HEK293 (cell line): ENCODE data around the gene DDX54.

Experiments used
- CTCF ChIA-PET: fragments of 350-600 bp; formaldehyde crosslinking; extraction: SDS; loops from one replicate; lab custom pipeline; 2021; ENCODE audit warnings: antibody characterized with exemption; lab: Yijun Ruan, JAX
- POLR2A ChIA-PET: fragments of 300-600 bp; formaldehyde crosslinking; extraction: SDS; loops from one replicate; lab custom pipeline; 2020; ENCODE audit warnings: antibody characterized with exemption, inconsistent platforms; lab: Yijun Ruan, JAX
- H3K27ac ChIP-seq: fragments of 200-500 bp; sonication (Bioruptor generic); 2 replicates; pipeline ENCODE4 v1.5.1; 2014; ENCODE audit warnings: low read depth, low read length, control low read depth, inconsistent platforms; ENCODE audit errors: extremely low read depth
- H3K36me3 ChIP-seq, 2 experiments: fragments of 200-500 bp in 1 of 2; sonication (Bioruptor generic) in 1 of 2; 1 replicate in 1 of 2; 2 replicates in 1 of 2; pipeline ENCODE4 v1.5.1; 2014 to 2017; ENCODE audit warnings: inconsistent platforms in 2 of 2, low read length in 2 of 2; ENCODE audit not compliant: control insufficient read depth in 2 of 2, insufficient read depth in 1 of 2
- H3K4me1 ChIP-seq: fragments of 200-500 bp; sonication (Bioruptor generic); 2 replicates; pipeline ENCODE4 v1.5.1; 2014; ENCODE audit warnings: mild to moderate bottlenecking, low read length, inconsistent platforms; ENCODE audit not compliant: control insufficient read depth, insufficient read depth
- H3K4me3 ChIP-seq: 2 replicates; pipeline ENCODE4 v1.5.1; 2011; ENCODE audit warnings: low read depth, mild to moderate bottlenecking, control low read depth, low read length, moderate library complexity
- H3K9me3 ChIP-seq: fragments of 200-500 bp; sonication (Bioruptor generic); 2 replicates; pipeline ENCODE4 v1.5.1; 2014; ENCODE audit warnings: low read depth, low read length, inconsistent platforms; ENCODE audit not compliant: control insufficient read depth, insufficient read depth
- BCL6B ChIP-seq: fragments of 450-650 bp; formaldehyde crosslinking; IDR thresholded peaks from 2 replicates; pipeline ENCODE4 v1.5.1; 2017; ENCODE audit warnings: missing biosample characterization, missing genetic modification characterization
- EGR2 ChIP-seq: fragments of 450-650 bp; formaldehyde crosslinking; IDR thresholded peaks from 2 replicates; pipeline ENCODE4 v1.5.1; 2016; ENCODE audit warnings: low read depth, missing biosample characterization, missing genetic modification characterization
- KLF10 ChIP-seq: fragments of 450-650 bp; IDR thresholded peaks from 2 replicates; pipeline ENCODE4 v1.5.1; 2018; ENCODE audit warnings: missing biosample characterization, mild to moderate bottlenecking, missing genetic modification characterization
- KLF9 ChIP-seq: fragments of 450-650 bp; formaldehyde crosslinking; IDR thresholded peaks from 2 replicates; pipeline ENCODE4 v1.5.1; 2016; ENCODE audit warnings: missing biosample characterization, missing genetic modification characterization, low read depth
- MYNN ChIP-seq: fragments of 450-650 bp; formaldehyde crosslinking; IDR thresholded peaks from 2 replicates; pipeline ENCODE4 v1.5.1; 2016; ENCODE audit warnings: missing biosample characterization, missing genetic modification characterization, borderline replicate concordance
- MZF1 ChIP-seq: fragments of 450-650 bp; formaldehyde crosslinking; IDR thresholded peaks from 2 replicates; pipeline ENCODE4 v1.5.1; 2017; ENCODE audit warnings: missing biosample characterization, missing genetic modification characterization, borderline replicate concordance
- OSR2 ChIP-seq: fragments of 450-650 bp; formaldehyde crosslinking; IDR thresholded peaks from 2 replicates; pipeline ENCODE4 v1.5.1; 2016; ENCODE audit warnings: missing biosample characterization, missing genetic modification characterization
- OVOL3 ChIP-seq: fragments of 450-650 bp; formaldehyde crosslinking; IDR thresholded peaks from 2 replicates; pipeline ENCODE4 v1.5.1; 2016; ENCODE audit warnings: missing biosample characterization, missing genetic modification characterization
- SP2 ChIP-seq: fragments of 450-650 bp; formaldehyde crosslinking; IDR thresholded peaks from 2 replicates; pipeline ENCODE4 v1.5.1; 2016; ENCODE audit warnings: missing biosample characterization, missing genetic modification characterization
- SP3 ChIP-seq: fragments of 450-650 bp; formaldehyde crosslinking; IDR thresholded peaks from 2 replicates; pipeline ENCODE4 v1.5.1; 2016; ENCODE audit warnings: missing biosample characterization, missing genetic modification characterization
- ZFHX2 ChIP-seq: fragments of 450-650 bp; formaldehyde crosslinking; conservative IDR thresholded peaks from 2 replicates; pipeline ENCODE4 v1.5.1; 2016; ENCODE audit warnings: missing biosample characterization, missing genetic modification characterization
- ZFP3 ChIP-seq: fragments of 450-650 bp; formaldehyde crosslinking; IDR thresholded peaks from 2 replicates; pipeline ENCODE4 v1.5.1; 2016; ENCODE audit warnings: low read depth, missing biosample characterization, missing genetic modification characterization
- ZFP69B ChIP-seq: fragments of 450-650 bp; formaldehyde crosslinking; IDR thresholded peaks from 2 replicates; pipeline ENCODE4 v1.5.1; 2016; ENCODE audit warnings: missing biosample characterization, missing genetic modification characterization
- ZNF211 ChIP-seq: fragments of 450-650 bp; formaldehyde crosslinking; IDR thresholded peaks from 2 replicates; pipeline ENCODE4 v1.5.1; 2016; ENCODE audit warnings: low read depth, missing biosample characterization, missing genetic modification characterization
- ZNF354C ChIP-seq: fragments of 450-650 bp; formaldehyde crosslinking; IDR thresholded peaks from 2 replicates; pipeline ENCODE4 v1.5.1; 2016; ENCODE audit warnings: missing biosample characterization, missing genetic modification characterization, low read depth, borderline replicate concordance
- ZNF366 ChIP-seq: fragments of 450-650 bp; formaldehyde crosslinking; conservative IDR thresholded peaks from 2 replicates; pipeline ENCODE4 v1.5.1; 2016; ENCODE audit warnings: missing biosample characterization, missing genetic modification characterization
- ZNF692 ChIP-seq: fragments of 450-650 bp; formaldehyde crosslinking; IDR thresholded peaks from 2 replicates; pipeline ENCODE4 v1.5.1; 2016; ENCODE audit warnings: missing biosample characterization, missing genetic modification characterization
- ZNF707 ChIP-seq: fragments of 450-650 bp; formaldehyde crosslinking; IDR thresholded peaks from 2 replicates; pipeline ENCODE4 v1.5.1; 2016; ENCODE audit warnings: missing biosample characterization, missing genetic modification characterization

DDX54 gene

GRCh38 chr12:113161415-113162016, 23.8 kb downstream of the DDX54 start:
- CTCF ChIA-PET: interaction anchor here (0.6 to 1.6 kb wide), 7 partner anchors 8 to 222 kb away, joined by 3 to 13 read pairs (median 5); partner anchors contain the start of gene CFAP73
- no peaks in the 10 kb centered on the region; the same call in 1 of the 2 replicates for H3K4me1 ChIP-seq
- POLR2A ChIA-PET: interaction anchor here (0.6 to 1.9 kb wide), 6 partner anchors 9 to 1238 kb away, joined by 3 to 17 read pairs (median 4); partner anchors contain the start of genes DDX54, RITA1 and TPCN1
- no peak overlapping the region for H3K27ac ChIP-seq
- no peaks in the 10 kb centered on the region for H3K9me3 ChIP-seq
- TF ChIP-seq KLF9 (tag by site-specific recombination): peak; percentile 49; the same call in 1 of the 2 replicates
- no peak for TF ChIP-seq OVOL3
- 0 out of 2 replicates have a peak, but pooled peaks have one; percentile 17 for TF ChIP-seq SP3 (tag by site-specific recombination)
- TF ChIP-seq ZNF692 (tag by site-specific recombination): 0 out of 2 replicates have a peak, but pooled peaks have one; percentile 25
- peak; percentile 56; the same call in 1 of the 2 replicates for TF ChIP-seq ZFP69B (tag by site-specific recombination)
- no peak for TF ChIP-seq KLF10
- peak; percentile 19; the same call in 1 of the 2 replicates for TF ChIP-seq MZF1 (tag by site-specific recombination)
- TF ChIP-seq SP2 (tag by site-specific recombination): peak; percentile 52
- TF ChIP-seq OSR2 (tag by site-specific recombination): 0 out of 2 replicates have a peak, but pooled peaks have one; percentile 26
- H3K4me3 ChIP-seq: no peak overlapping the region
- H3K36me3 ChIP-seq: peaks cover 0 to 85% of the 10 kb centered on the region in 2 experiments; a peak in 2 of 3 replicates

GRCh38 chr12:113159937-113160336, 25.3 kb downstream of the DDX54 start:
- H3K27ac ChIP-seq: no peak overlapping the region
- TF ChIP-seq EGR2 (tag by site-specific recombination): peak; percentile 93
- no peak for TF ChIP-seq ZNF354C (tag by site-specific recombination)
- TF ChIP-seq ZFHX2 (tag by site-specific recombination): peak; percentile 95
- no peak for TF ChIP-seq ZNF211 (tag by site-specific recombination)
- CTCF ChIA-PET: no interaction called here
- H3K9me3 ChIP-seq: no peaks in the 10 kb centered on the region
- POLR2A ChIA-PET: no interaction called here
- no peaks in the 10 kb centered on the region; the same call in 1 of the 2 replicates for H3K4me1 ChIP-seq
- peaks cover 0 to 70% of the 10 kb centered on the region in 2 experiments; a peak in 2 of 3 replicates for H3K36me3 ChIP-seq
- H3K4me3 ChIP-seq: no peak overlapping the region

GRCh38 chr12:113158439-113159203, 26.7 kb downstream of the DDX54 start:
- no peak overlapping the region for H3K4me3 ChIP-seq
- H3K4me1 ChIP-seq: no peaks in the 10 kb centered on the region; the same call in 1 of the 2 replicates
- TF ChIP-seq ZFP3 (tag by site-specific recombination) (peak; percentile 84), BCL6B (tag by site-specific recombination) (no peak), MYNN (tag by site-specific recombination) (no peak), ZNF707 (tag by site-specific recombination) (no peak), ZNF366 (no peak)
- CTCF ChIA-PET: interaction anchor here (1.5 kb wide), 1 partner anchor 16 kb away, joined by 3 read pairs; no protein-coding TSS in a partner anchor
- POLR2A ChIA-PET: interaction anchor here (0.5 kb wide), 1 partner anchor 12 kb away, joined by 8 read pairs; no protein-coding TSS in a partner anchor
- no peak overlapping the region for H3K27ac ChIP-seq
- peaks cover 0 to 60% of the 10 kb centered on the region in 2 experiments; a peak in 1 of 3 replicates for H3K36me3 ChIP-seq
- no peaks in the 10 kb centered on the region for H3K9me3 ChIP-seq
